Activated CD8-positive, alpha-beta memory T cell treated with anti-CD3 and anti-CD28 coated beads for 24 hours (primary cell): ENCODE measurements around the gene C2orf76.

Source experiments
- DNase-seq: peaks from one replicate; pipeline ENCODE4 v3.0.0-alpha.2; 2020

Gene C2orf76

GRCh38 chr2:119337749-119338148 is 28.9 kb downstream of the C2orf76 start:
- no peak for DNase-seq

- no peak for DNase-seq
Observed at GRCh38 chr2:119333833-119334232, 32.8 kb downstream of the C2orf76 start.

- no peak for DNase-seq
Observed at GRCh38 chr2:119333360-119333759, 33.3 kb downstream of the C2orf76 start.

- DNase-seq, result no peak
Observed at GRCh38 chr2:119332953-119333352, 33.7 kb downstream of the C2orf76 start.

- no peak for DNase-seq
Observed at GRCh38 chr2:119327431-119327830, 39.2 kb downstream of the C2orf76 start.

GRCh38 chr2:119326938-119327337 is 39.7 kb downstream of the C2orf76 start:
- DNase-seq, result no peak

- DNase-seq, result no peak
Observed at GRCh38 chr2:119324685-119325270, 41.9 kb downstream of the C2orf76 start.

GRCh38 chr2:119323459-119323858 is 43.2 kb downstream of the C2orf76 start:
- DNase-seq, result no peak

GRCh38 chr2:119319593-119319992 is 47.0 kb downstream of the C2orf76 start:
- no peak for DNase-seq

GRCh38 chr2:119317554-119317953 is 49.1 kb downstream of the C2orf76 start:
- no peak for DNase-seq

- no peak for DNase-seq
Observed at GRCh38 chr2:119316066-119316465, 50.6 kb downstream of the C2orf76 start.

- no peak for DNase-seq
Observed at GRCh38 chr2:119315241-119315925, 51.3 kb downstream of the C2orf76 start.

GRCh38 chr2:119311831-119312230 is 54.8 kb downstream of the C2orf76 start:
- DNase-seq, result no peak

- no peak for DNase-seq
Observed at GRCh38 chr2:119311371-119311770, 55.3 kb downstream of the C2orf76 start.

GRCh38 chr2:119308793-119309330 is 57.8 kb downstream of the C2orf76 start:
- no peak for DNase-seq

GRCh38 chr2:119307419-119308140 is 59.1 kb downstream of the C2orf76 start:
- no peak for DNase-seq

- DNase-seq, result no peak
Observed at GRCh38 chr2:119306196-119306590, 60.4 kb downstream of the C2orf76 start.

GRCh38 chr2:119305497-119306195 is 61.0 kb downstream of the C2orf76 start:
- DNase-seq, result no peak

GRCh38 chr2:119304847-119305246 is 61.8 kb downstream of the C2orf76 start:
- no peak for DNase-seq

GRCh38 chr2:119301413-119301812 is 65.2 kb downstream of the C2orf76 start:
- DNase-seq, result no peak

GRCh38 chr2:119295688-119296375 is 70.8 kb downstream of the C2orf76 start:
- DNase-seq, result no peak

- no peak for DNase-seq
Observed at GRCh38 chr2:119294671-119295070, 72.0 kb downstream of the C2orf76 start.

- no peak for DNase-seq
Observed at GRCh38 chr2:119293900-119294299, 72.7 kb downstream of the C2orf76 start.
